ENCODE results near the gene TRMT10C.
"Not testable (repeated sequence)": the region's sequence is repeated elsewhere in the genome, so short reads cannot be mapped to it uniquely, and the experiment has no call there.

- not testable (repeated sequence) for TF ChIP-seq CTCF, POLR2A (IDR thresholded peaks at IDR 0.05)
Measured at GRCh38 chr3:101613014-101613413, 51.3 kb downstream of the TRMT10C start.

Measured in vagina (tissue), 2 donors.